ENCODE results near the gene FAM53A. TPM values are rescaled to one million over a fixed set of nuclear protein-coding genes. Genes with fewer than 3 reads are reported as not detected.

FAM53A gene
- 3.5 and 10.9 TPM in 2 replicates for total RNA-seq (2014; rRNA removed; shearing (Covaris generic))

GRCh38 chr4:1683736-1684505, at the start of gene FAM53A:
Gene FAM53A (minus strand): TSS chr4:1684313. CDS start chr4:1668741, 15,572 bp downstream.
- peak; percentile 94 for DNase-seq (ENCODE audit: low read depth)

GRCh38 chr4:1732911-1733310, 48.8 kb upstream of the FAM53A start:
- no peak for DNase-seq (ENCODE audit: low read depth)

GRCh38 chr4:1731180-1731579, 47.1 kb upstream of the FAM53A start:
- peak; percentile 64 for DNase-seq (ENCODE audit: low read depth)

GRCh38 chr4:1730532-1731135, 46.5 kb upstream of the FAM53A start:
- DNase-seq (ENCODE audit: low read depth) = no peak

- no peak for DNase-seq (ENCODE audit: low read depth)
Measured at GRCh38 chr4:1728061-1728980, 44.2 kb upstream of the FAM53A start.

GRCh38 chr4:1727117-1728031, 43.3 kb upstream of the FAM53A start:
- DNase-seq (ENCODE audit: low read depth) = peak; percentile 96

GRCh38 chr4:1726146-1726934, 42.2 kb upstream of the FAM53A start:
- DNase-seq (ENCODE audit: low read depth) = peak; percentile 77

GRCh38 chr4:1725521-1725920, 41.4 kb upstream of the FAM53A start:
- no peak for DNase-seq (ENCODE audit: low read depth)

- peak; percentile 2 for DNase-seq (ENCODE audit: low read depth)
Measured at GRCh38 chr4:1723131-1723801, 39.2 kb upstream of the FAM53A start.

GRCh38 chr4:1722551-1723118, 38.5 kb upstream of the FAM53A start:
- peak; percentile 4 for DNase-seq (ENCODE audit: low read depth)

- peak; percentile 7 for DNase-seq (ENCODE audit: low read depth)
Measured at GRCh38 chr4:1721666-1722550, 37.8 kb upstream of the FAM53A start.

GRCh38 chr4:1721003-1721665, 37.0 kb upstream of the FAM53A start, which contains the start of the genes TACC3 and TMEM129:
Gene TACC3 (plus strand): TSS chr4:1721521. CDS start chr4:1723422, 1,901 bp downstream.
Gene TMEM129 (minus strand): TSS chr4:1721323. CDS start chr4:1720837, 486 bp downstream.
- peak; percentile 95 for DNase-seq (ENCODE audit: low read depth)

GRCh38 chr4:1720163-1720983, 36.3 kb upstream of the FAM53A start:
- peak; percentile 51 for DNase-seq (ENCODE audit: low read depth)

GRCh38 chr4:1718095-1718850, 34.2 kb upstream of the FAM53A start:
- peak; percentile 7 for DNase-seq (ENCODE audit: low read depth)

GRCh38 chr4:1717129-1718094, 33.3 kb upstream of the FAM53A start:
- peak; percentile 3 for DNase-seq (ENCODE audit: low read depth)

All from Daoy (cell line).